Activated CD4-positive, alpha-beta T cell treated with anti-CD3 and anti-CD28 coated beads for 48 hours (primary cell): ENCODE measurements around the gene KLK8.
A peak's percentile ranks its signal among the peaks of the same experiment; 100 is the strongest.
"Not testable (repeated sequence)": the region's sequence is repeated elsewhere in the genome, so short reads cannot be mapped to it uniquely, and the experiment has no call there.

Experiments used
- DNase-seq: peaks from one replicate; pipeline ENCODE4 v3.0.0-alpha.2; 2020

KLK8 gene

DNA sequence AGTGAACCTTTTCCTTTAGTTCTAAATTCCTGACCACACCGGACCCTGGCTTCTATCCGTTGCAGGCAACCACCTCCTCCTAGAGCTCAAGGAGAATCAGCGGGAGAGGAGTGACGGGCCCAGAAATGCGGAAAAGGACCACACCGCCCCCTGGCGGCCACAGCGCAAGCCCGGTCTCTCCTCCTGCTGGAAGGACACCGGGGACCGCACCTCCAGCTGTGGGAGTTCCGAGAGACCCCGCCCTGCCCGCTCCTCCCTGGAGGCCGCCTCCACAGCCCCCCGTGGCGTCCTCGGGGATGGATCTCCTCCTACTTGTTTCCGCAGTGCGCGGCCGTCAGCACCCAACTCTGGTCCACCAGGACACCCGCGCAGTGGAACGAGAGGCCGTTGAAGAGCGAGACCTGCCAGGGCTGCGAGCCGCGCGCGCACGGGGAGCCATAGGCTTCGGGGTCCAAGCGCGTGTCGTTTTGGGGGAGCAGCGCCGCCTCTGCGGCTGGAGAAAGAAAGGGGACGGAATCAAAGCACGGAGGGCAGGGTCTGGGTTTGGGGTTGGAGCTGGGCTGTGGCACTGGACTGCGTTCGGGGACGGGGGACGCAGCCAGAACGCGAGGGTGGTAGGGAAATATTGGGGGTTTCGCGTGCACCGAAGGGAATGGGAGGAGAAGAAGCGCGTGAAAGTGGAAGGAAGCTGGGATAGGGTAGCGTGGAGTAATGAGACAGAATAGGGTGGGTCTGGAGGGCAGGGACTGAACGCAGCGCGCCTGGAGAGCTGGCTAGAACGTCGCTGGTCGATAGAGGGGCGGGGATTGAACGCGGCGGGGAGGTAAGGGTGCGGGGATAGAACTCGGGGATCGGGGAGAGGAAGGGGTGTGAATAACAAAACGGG, 15.6 kb upstream of the KLK8 start:
- DNase-seq = peak; percentile 86

DNA sequence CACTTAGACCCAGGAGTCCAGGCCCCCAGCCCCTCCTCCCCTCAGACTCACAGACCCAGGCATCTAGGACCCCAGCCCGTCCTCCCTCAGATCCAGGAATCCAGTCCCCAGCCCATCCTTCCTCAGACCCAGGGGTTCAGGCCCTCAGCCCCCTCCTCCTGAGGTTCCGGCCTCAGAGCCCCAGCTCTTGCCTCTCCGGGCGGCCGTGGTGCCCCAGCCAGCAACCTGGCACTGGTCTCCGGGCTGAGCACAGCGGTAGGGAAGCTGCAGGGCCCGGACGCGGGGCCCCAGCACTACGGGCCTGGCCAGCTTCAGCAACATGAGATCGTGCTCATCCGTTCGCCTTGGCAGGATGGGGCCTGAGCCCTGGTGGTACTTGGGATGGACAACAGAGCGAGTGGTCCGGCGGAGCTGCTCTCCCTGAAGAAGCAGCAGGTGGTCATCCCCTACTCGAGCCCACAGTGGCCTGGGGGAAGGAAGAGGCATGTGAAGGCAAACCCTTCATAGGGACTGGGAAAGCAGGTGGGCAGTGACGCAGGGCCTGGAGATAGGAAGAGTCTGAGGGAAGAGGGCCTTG, 14.4 kb upstream of the KLK8 start:
- no peak for DNase-seq

DNA sequence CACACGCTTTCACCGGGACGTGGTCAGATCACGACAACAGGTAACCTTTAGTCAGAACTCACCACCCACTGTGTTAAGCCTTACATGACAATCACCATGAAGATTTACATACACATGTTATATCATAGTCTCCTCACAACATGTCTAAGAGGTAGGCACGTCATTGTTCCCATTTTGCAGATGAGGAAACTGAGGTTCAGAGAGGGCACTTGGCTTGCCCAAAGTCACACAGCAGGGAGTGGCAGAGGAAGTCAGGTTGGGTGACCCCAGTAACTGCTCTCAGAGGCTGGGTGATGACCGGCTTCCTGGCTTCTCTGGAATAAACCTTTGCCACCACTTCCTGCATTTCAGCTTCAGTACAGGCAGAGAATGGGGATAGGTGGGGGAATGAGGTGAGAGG, 12.8 kb upstream of the KLK8 start:
- DNase-seq = no peak

DNA sequence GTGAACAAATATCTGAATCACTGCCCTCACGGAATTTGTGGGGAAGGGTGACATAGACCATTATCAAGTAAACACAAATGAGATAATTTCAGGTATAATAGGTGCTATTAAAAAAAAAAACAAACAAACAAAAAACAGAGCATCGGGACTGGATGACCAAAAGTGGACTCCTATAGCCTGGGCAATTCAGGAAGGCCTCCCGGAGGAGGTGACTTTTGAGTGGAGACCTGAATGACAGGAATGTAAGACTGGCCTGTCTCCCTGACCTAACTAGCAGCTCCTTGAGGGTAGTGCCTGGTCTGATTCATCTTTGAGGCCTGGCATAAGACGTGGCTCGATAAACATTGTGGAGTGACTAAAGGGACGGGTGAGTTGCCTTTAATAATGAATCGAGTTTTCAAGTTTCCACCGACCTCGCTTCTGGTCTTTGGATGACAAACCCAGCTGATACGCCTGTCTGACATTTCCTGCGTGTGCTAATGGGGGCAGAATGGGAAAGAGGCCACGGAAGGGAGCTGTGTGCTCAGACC, 11.3 kb upstream of the KLK8 start:
- DNase-seq = no peak

DNA sequence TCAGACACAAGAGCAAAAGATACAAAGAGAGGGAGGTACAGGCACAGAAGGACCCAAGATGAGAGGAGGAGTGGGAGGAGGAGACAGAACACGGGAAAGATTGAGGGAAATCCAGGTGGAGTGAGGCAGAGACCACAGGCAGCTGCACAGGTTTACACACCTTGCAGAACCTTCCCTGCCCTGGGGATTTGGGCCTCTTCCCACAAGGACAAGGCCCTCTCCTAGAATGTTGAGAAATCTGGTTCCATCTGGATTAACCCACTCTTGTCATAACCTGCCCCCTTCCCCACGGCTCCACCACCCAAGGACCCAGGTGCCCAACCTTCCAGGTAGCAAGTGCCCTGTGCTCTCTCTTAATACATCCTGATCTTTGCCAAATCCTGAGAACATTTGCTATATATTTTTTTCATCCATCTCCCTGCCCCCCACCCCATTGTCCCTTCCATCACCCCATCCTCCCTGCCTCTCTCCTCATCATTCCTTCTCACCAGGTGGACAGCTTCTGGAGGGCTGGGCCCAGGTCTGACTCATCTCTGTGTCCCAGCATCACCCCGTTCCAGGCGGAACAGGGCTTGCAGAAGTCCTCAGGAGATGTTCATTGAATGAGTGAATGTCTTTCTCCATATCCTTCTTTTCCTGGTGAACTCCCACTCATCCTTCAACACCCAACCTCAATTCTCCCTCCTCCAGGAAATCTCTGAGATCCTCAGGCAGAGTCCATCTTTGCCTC, 8.8 kb upstream of the KLK8 start:
- DNase-seq = no peak

DNA sequence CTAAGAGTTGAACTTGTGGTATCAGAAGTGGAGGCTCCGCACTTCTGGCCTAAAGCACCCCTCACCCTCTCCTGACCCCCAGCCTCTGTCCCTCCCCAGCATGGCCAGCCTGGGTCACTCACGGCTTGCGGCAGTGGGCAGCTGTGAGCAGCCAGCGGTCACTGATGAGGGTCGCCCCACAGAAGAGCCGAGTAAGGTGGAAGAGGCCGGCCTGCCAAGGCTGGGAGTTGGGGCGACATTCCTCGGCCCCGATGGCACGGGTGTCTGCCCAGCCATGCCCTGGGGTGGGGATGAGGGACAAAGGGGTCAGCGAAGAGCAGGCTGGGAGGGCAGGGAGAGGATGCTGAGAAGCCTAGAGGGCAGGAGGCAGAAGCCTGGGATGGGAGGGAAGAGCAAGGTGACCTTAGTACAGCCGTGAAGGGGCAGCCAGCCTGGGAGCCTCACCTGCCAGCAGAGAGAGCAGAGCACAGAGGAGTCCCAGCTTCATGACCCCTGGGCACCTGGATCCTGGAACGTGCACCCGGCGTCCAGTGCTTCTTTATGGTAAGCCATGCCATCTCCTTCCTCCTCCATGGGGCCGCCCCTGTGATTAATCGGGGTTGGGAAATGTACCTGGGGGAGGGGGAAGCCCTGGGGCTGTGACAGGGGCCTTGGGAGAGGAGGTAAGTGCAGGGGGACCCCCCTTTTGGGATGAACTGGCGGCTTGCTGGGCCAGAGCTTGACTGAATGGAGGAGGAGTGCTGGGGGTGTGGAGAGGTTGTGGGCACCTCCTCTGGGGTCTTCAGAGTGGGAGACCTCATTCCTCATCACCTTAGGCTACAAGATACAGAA, 7.9 kb upstream of the KLK8 start:
- DNase-seq = no peak

DNA sequence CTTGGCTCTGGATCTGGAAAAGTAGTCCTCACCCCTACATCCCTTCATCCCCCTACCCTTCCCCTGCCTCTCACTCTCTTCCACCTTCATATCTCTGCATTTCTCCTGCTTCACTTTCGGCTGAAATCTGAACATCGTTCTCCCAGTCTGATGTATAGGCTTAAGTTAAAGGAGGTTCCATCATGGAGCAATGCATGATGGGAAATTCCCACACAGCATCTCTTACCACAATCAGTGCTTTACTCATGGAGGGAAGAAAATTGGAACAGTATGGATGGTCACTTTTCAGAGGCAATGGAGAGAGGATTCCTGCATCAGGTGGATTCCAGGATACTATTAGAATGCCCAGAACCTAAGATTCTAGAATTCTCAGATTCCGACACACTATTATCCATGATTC, 6.1 kb upstream of the KLK8 start:
- DNase-seq = no peak

DNA sequence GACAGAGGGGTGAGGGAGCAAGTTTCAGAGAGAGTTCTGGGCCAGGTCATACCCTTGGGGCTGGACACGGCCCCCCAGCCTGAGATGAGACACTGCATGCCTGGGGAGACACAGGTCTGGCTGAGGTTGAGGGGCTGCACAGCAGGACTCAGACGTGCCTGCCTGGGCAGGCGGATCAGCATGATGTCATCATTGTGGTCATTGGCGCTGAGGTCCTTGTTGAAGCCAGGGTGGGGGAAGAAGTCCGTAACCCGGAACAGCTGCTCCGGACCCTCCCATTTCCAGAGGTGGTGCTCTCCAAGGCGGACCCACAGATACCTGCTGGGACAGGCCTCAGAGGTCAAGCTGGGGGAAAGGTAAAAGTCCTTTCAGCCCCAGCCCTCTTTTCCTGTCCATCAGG, 5.0 kb upstream of the KLK8 start:
- DNase-seq = no peak

DNA sequence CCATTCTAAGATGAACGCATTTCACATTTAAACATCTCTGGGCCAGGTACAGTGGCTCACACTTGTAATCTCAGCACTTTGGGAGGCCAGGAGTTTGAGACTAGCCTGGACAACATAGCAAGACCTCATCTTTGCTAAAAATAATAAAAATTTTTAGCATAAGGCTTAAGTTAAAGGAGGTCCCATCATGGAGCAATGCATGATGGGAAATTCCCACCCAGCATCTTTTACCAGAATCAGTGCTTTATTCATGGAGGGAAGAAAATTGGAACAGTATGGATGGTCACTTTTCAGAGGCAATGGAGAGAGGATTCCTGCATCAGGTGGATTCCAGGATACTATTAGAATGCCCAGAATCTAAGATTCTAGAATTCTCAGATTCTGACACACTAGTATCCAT, 3.8 kb upstream of the KLK8 start:
- no peak for DNase-seq

DNA sequence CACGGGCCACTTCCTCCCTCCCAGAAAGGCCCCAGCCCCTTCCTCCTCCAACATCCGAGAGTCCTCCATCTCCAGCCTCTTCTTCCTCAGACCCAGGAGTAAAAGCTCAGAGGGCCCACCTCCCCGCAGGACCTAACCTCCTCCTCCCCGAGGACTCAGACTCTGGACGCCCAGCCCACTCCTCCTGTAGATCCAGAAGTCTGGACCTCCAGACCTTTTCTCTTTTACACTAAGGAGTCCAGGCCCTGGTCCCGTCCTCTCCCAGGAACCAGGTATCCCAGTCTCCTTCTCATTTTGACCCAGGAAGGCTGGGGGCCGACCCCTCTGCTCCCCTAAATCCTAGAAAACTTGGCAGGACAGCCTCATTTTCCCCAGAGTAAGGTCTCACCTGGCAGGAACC, 1.9 kb upstream of the KLK8 start:
- no peak for DNase-seq

DNA sequence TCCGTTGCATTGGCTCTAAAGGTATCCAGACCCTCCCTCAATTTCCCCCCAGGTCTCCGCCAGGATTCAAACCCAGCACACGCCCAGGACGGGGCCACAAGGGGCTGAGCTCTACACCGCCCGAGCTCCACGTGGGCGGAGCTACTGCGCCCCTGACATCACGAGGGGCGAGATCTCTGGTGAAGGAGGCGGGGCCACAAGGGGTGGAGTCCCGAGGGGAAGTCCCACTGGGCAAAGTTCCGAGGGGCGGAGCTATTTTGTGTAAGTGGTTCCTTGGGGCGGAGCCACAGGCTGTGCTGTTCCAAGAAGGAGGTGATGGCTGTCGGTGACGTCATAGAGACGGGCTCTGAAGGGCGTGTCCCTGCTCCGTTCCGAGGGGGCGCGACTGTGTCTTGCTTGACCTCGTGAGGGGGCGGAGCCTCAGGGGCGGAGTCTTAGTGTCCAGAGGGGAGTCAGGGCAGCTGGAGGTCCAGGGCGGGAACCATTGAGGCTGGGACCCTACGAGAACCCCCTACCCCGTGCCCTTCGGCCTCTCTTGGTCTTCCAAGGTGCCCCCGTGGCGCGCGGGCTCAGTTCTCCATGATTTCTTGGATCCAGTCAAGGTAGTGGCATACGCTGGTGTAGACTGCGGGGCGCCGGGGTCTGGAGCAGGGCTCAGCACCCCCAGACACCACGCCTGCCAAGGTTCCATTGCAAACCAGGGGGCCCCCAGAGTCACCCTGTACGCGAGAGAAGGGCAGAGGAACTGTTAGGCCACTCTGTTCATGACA, 1.3 kb upstream of the KLK8 start:
- DNase-seq = peak; percentile 64

DNA sequence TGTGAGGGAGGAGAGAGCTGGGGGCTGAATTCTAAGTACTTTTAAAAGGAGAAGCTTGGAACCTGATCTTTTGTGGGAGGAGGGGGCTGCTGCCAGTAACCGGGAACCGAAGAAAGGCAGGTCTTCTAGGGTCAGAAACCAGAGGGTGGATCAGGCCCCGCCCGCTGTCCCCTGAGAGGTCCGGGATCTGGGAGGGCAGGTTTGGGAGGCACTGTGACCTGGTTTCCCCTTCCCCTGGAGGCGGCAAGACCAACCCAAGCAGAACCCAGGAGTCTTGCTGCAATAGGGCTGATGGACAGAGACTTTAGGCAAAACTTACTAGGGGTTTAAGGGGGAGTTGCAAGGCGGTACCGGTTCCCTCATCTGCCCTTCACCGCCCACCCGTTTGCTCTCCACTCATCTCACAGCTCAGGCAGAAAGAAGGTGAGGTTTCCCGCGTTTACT, 707 bp upstream of the KLK8 start:
- no peak for DNase-seq

DNA sequence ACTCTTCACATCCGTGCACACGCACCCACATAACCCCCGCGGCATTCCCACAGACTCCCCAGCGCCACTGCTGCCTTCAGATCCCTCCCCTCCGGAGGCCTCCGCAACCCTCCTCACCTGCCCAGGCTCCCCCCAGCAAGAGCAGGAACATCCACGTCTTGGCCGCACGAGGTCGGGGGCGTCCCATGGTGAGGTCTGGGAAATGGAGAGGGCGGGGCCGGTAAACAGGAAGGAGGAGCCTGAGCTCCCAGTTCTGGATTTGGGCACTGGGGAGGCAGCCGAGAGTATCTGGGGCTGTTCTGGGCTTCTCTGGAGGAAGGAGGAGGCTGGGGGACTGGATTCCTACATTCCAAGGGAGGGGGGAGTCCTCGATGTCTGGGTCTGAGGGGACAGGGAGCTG, 423 bp downstream of the KLK8 start:
- no peak for DNase-seq

DNA sequence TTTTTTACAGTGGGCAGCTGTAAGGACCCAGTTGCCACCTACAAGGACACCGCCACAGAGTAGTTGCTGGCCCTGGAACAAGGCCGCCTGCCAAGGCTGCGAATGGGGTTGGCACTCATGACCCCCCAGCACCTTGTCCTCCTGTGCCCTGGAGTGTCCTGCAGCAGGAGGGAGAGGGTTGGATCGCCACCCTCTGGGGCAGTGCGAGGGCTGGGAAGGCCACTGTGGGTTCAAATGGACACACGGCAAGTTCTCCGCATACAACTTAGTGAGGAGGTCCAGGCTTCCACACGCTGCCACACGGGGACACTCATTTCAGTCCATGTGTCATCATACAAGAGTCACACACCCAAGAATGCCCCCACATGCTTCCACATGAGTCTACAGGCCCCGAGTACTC, 978 bp downstream of the KLK8 start:
- DNase-seq = no peak

DNA sequence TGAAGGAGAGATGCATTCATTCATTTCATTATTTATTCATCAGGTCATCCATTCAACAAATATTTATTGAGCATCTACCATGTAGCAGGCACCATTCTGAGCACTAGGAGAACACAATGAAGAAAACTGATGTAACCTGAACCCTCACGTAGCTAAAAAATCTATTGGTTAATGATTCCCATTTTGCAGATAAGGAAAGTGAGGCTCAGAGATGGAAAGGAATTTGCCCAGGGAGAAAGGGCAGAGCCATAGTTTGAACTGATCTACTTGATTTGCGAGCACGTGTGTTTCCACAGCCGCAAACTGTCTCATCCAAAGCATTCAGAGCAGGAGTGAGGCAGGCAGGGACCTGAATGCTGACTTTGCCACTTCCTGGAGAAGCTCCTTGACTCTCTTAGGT, 2.7 kb downstream of the KLK8 start:
- DNase-seq = no peak

DNA sequence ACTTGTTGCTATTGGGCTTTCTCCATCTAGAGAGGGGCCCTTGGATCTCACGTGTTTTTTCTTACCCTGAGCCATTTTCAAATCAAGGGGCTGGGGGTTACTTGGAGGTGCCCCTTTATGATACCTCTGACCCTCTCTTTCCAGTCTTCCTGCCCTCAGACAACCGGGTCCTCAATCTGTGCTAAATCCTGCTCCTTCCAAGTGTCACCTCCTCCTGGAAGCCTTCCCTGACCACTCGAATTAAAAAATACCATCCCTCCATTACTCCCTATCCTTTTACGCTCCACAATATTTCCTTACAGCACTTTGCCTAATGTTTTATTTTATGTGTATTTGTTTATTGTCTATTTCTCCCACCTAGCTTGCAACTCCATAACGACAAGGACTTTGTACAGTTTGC, 3.3 kb downstream of the KLK8 start:
- DNase-seq = no peak

DNA sequence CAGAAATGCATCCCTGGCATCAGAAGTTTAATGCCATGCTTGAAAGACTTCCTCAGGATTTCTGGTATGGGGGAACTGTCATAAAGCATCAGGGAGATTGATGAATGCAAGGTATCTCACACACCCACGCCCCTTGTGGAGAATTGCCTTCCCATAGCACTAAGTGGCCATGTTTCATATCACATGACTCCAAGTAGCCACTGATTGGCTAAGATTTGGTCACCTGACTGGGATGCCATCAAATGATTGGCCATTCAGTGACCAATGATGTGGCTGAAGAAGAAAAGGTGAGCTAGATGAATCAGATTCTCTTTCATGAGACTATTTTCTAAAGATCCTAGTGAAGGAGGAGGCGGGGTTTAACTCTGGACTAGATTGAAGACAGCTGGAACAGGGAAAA, 7.3 kb downstream of the KLK8 start:
- DNase-seq = no peak

DNA sequence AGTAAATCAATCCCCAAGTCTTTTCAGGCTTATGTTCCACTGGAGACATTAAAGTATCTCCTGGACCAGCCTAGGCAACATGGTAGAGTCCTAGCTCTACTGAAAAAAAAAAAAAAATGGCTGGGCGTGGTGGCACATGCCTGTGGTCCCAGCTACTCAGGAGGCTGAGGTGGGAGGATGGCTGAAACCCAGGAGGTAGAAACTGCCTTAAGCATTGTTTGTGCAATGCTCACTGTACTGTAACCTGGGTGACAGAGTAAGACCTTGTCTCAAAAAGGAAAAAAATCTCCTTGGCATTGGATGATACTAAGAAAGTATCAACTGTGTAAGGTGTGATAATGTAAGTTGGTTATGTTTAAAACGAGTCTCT, 8.8 kb downstream of the KLK8 start:
- no peak for DNase-seq

DNA sequence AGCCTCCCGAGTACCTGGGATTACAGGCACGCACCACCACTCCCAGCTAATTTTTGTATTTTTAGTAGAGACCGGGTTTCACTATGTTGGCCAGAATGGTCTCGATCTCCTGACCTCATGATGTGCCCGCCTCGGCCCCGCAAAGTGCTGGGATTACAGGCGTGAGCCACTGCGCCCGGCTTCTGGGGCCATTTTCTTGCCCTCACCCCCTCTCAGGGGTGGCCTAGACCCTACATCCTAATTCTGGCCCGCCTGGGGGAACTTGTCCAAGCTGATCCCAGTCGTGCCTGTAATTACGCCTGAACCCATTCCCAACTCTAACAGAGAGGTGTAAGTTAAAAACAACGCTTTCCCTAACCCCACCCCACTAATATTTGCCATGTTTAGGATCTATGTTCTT, 17.0 kb downstream of the KLK8 start:
- DNase-seq = not testable (repeated sequence)

DNA sequence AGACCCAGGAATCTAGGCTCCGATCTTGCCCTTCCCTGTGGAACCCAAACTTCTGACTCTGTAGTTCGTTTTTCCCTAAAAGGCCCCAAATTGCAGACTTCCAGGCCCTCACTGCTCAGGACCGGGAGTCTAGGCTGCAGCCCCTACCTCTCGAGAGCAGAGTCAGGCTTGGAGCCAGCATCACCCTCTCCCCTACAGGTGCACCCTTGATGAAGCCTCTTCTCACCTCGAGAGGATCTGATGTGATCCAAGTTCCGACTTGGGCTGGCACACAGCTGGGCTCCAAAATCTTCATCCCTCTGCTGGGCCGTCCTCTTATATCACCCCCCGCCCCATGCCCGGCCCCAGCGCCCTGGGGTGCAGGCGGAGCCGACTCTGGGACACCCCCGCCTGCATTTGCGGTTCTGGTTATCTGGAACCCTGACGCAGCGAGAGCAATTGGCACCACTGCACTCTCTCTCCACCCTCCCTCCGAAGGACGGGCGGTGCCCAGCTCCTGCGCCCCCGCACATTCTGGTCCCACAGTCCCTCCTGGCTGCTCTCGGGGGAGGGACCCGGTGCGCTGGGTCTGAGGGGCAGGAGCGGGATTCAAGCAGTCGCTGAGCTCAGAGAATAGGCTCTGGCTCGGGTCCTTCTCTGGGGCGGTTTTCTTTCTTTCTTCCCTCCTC, 17.6 kb downstream of the KLK8 start, which contains the start of gene KLK7:
Gene KLK7 (minus strand): TSS at position 293 of the 668 bp plus-strand sequence. CDS start 1,518 bp downstream, outside the sequence.
- DNase-seq = no peak

DNA sequence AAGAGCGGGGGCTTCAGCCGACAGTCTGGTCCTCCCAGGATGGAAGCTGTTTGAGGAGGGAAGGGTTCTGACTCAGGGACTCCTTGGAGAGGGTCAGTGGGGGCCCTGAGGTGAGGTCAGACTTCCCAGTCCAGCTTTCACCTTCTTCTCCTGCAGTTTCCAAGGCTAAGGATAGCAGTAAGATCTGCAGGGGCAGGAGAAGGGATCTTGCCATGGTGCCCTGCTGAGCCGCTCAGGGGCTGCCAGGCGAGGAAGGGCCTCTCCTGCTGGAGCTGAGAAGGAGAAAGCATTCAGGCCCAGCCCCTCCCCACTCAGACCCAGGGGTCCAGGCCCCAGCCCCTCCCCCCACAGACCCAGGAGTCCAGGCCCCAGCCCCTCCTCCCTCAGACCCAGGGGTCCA, 19.2 kb downstream of the KLK8 start:
- DNase-seq = no peak
